SK-N-MC (cell line): ENCODE data around the gene MINDY4.

Experiments used
- DNase-seq: peaks from one replicate; pipeline ENCODE4 v3.0.0-alpha.2; 2011; ENCODE audit warnings: low read depth, low spot score
- H3K27ac ChIP-seq: fragments of 200-600 bp; sonication (generic); 2 replicates; pipeline ENCODE4 v1.5.1; 2016; ENCODE audit warnings: mixed run types
- H3K36me3 ChIP-seq: fragments of 200-600 bp; sonication (generic); 2 replicates; pipeline ENCODE4 v1.6.1; 2017; ENCODE audit warnings: antibody characterized with exemption, low read length, mixed read lengths; ENCODE audit not compliant: insufficient read depth
- H3K4me3 ChIP-seq: fragments of 200-600 bp; sonication (generic); 2 replicates; pipeline ENCODE4 v1.5.1; 2016
- H3K9ac ChIP-seq: fragments of 200-600 bp; sonication (generic); 2 replicates; pipeline ENCODE4 v1.8.0; 2017; ENCODE audit warnings: mixed run types, mixed read lengths; ENCODE audit not compliant: insufficient read length
- H3K9me3 ChIP-seq: fragments of 200-600 bp; sonication (generic); 2 replicates; pipeline ENCODE4 v1.6.1; 2017; ENCODE audit warnings: low read depth, mild to moderate bottlenecking, antibody characterized with exemption, low read length, moderate library complexity, mixed read lengths
- EZH2 ChIP-seq: fragments of 200-600 bp; sonication (generic); IDR thresholded peaks from one replicate; pipeline ENCODE4 v1.6.1; 2017; ENCODE audit warnings: antibody characterized with exemption
- FOXP2 ChIP-seq: optimal IDR thresholded peaks from 2 replicates; pipeline ENCODE3; 2011; ENCODE audit warnings: mild to moderate bottlenecking, moderate library complexity; ENCODE audit not compliant: insufficient read depth; ENCODE audit errors: extremely low read length, control extremely low read depth
- POLR2AphosphoS5 ChIP-seq: IDR thresholded peaks from 2 replicates; pipeline ENCODE4 v1.6.1; 2012; ENCODE audit warnings: mild to moderate bottlenecking, low read depth, low read length, borderline replicate concordance

MINDY4 gene

DNA sequence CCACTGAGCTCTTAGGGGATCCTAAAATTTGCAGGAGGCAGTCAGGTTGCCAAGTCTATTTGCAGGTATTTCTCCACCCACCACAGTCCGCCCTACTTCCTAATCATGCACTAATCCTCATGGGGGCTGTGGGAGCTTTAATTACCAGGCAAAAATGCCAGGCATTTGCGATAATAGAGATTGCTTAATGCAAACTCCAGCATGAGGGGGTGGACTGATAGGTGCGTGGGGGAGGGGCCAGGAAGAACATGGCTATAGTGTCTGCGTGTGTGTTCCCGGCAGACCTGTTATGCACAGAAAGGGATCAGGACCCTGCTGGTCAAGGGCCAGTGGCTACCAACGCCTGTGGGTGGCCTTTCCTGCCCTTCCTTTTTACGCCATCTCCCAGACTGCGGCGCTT, 124.8 kb downstream of the MINDY4 start:
- Histone ChIP-seq H3K36me3 (no peaks in the 10 kb centered on the region), H3K9me3 (no peaks in the 10 kb centered on the region), H3K27ac (no peak overlapping the region), H3K4me3 (no peak overlapping the region), H3K9ac (no peak overlapping the region)
- DNase-seq, result no peak
- TF ChIP-seq POLR2AphosphoS5, result no peak
- TF ChIP-seq EZH2, result no peak
- TF ChIP-seq FOXP2, result no peak

DNA sequence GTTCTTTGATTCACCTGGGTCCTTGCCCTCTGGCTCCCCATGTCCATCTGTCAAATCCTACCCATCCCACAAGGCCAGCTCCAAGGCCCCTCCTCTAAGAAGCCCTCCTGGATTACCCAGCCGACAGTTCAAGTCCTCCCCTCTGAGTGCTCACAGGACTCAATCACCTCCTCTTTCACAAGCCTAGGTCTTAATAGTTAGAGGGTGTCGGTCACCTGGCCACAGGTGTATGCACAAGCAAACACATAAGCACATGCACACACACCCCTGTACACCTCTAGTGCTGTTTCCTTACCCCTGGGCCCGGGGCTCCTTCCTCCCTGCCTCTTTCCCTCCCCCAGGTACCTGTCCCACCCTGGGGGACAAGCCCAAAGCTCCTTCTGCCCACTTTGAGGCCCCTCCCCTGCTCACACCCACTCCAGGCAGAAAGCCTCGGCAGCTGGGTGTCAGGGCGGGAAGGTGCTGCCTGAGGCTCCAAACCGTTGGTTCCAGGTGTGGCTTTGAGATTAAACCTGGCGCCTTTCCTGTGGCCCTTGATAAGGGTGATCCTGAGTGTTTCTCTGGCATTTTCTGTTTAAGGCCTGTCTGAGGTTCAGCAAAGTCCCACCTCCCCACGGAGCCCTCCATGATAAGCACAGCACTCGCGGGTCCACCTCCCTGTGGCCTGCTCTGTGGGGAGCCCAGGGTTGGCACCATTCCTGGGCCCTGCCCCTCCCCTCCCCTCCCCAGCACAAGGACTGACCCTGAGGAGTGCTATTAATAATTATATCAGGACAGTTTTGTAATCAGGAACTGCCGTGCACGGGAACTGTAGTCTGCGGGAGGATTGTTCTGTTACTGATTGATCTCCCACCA, 125.8 kb downstream of the MINDY4 start:
- H3K9me3 ChIP-seq, result no peaks in the 10 kb centered on the region
- no peak overlapping the region for H3K27ac ChIP-seq
- H3K36me3 ChIP-seq, result no peaks in the 10 kb centered on the region
- no peak for TF ChIP-seq FOXP2
- TF ChIP-seq POLR2AphosphoS5, result no peak
- no peak for TF ChIP-seq EZH2
- no peak for DNase-seq
- H3K9ac ChIP-seq, result no peak overlapping the region
- no peak overlapping the region for H3K4me3 ChIP-seq

DNA sequence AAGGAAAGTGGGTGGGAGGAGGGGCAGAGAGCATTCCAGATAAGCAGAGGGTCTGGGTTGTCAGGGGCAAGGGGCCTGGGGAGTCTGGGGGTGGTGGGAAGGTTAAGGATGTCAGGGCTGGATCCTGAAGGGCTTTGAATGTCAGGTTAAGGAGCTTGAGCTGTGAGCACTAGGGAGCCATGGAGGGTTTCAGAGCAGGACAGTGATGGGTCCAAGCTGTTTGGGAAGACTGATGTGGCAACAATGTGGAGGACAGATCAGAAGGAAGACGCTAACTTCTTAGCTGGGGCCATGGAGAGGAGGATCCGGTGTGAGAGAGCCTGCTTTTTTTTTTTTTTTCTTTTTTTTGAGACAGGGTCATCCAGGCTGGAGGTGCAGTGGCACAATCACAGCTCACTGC, 126.6 kb downstream of the MINDY4 start:
- DNase-seq, result no peak
- no peak for TF ChIP-seq FOXP2
- no peak for TF ChIP-seq POLR2AphosphoS5
- no peak for TF ChIP-seq EZH2
- H3K4me3 ChIP-seq, result no peak overlapping the region
- H3K36me3 ChIP-seq, result no peaks in the 10 kb centered on the region
- no peak overlapping the region for H3K9ac ChIP-seq
- no peak overlapping the region for H3K27ac ChIP-seq
- no peaks in the 10 kb centered on the region for H3K9me3 ChIP-seq

DNA sequence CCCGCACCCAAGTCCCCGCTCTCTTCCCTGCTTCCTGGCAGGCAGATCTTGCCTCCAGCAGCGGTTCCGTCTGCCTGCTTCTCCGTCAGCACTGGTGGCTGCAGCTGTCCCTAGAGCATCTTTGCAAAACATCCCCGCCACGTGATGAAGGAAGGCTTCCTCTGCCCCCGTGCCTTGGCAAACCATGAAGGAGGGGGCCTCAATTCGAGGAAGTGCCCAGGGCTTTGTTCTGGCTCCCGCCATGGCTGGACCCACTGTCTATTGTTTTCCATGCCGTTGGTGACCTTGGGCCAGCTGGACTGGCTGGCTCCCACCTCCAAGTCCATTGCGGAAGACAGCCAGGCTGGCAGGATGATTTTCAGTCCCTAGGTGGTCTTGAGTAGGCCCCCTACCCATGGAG, 127.2 kb downstream of the MINDY4 start:
- no peak overlapping the region for H3K27ac ChIP-seq
- TF ChIP-seq POLR2AphosphoS5 (no peak), FOXP2 (no peak)
- no peaks in the 10 kb centered on the region for H3K9me3 ChIP-seq
- H3K4me3 ChIP-seq, result no peak overlapping the region
- DNase-seq, result no peak
- H3K36me3 ChIP-seq, result no peaks in the 10 kb centered on the region
- no peak overlapping the region for H3K9ac ChIP-seq

DNA sequence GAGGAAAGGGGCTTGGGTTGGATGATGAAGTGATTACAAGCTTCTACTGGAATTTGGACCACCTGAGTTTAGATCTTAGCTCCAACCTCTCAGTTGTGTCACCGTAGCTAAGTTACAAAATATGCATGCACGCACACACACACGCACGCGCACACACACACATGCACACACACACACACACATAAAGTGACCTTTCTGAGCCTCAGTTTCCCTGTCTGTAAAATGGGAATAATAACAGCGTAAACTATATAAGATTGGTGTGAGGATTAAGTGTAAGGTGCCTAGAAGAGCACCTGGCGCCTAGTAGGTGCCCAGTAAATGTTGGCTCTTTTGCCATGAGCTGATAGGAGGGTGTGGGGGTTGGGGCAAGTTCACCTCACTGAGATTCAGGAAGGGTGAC, 127.8 kb downstream of the MINDY4 start:
- H3K27ac ChIP-seq, result no peak overlapping the region
- no peaks in the 10 kb centered on the region for H3K36me3 ChIP-seq
- H3K9me3 ChIP-seq, result no peaks in the 10 kb centered on the region
- H3K4me3 ChIP-seq, result no peak overlapping the region
- no peak overlapping the region for H3K9ac ChIP-seq
- DNase-seq, result no peak
- no peak for TF ChIP-seq POLR2AphosphoS5
- TF ChIP-seq FOXP2, result no peak
- no peak for TF ChIP-seq EZH2

DNA sequence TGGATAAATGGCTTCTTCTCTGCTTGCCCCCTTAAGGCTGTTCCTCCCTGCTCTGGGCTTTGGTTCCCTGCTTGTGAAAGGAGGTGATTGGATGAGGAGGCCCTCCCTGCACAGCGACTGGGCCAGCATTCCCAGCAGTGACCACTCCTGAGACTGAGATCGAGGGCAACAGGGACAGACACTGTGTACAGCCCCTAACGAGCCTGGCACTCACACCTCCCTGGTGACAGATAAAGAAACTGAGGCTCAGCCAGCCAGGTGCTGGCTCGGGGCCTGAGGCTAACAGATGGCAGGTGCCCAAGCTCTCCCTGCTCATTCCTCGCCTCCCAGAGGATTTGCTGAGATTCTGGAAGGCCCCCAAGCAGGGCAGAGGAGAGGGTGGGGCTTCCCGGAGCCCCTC, 128.4 kb downstream of the MINDY4 start:
- Histone ChIP-seq H3K9ac (no peak overlapping the region), H3K27ac (no peak overlapping the region), H3K4me3 (no peak overlapping the region), H3K9me3 (no peaks in the 10 kb centered on the region), H3K36me3 (no peaks in the 10 kb centered on the region)
- DNase-seq, result no peak
- TF ChIP-seq EZH2 (no peak), FOXP2 (no peak), POLR2AphosphoS5 (no peak)

DNA sequence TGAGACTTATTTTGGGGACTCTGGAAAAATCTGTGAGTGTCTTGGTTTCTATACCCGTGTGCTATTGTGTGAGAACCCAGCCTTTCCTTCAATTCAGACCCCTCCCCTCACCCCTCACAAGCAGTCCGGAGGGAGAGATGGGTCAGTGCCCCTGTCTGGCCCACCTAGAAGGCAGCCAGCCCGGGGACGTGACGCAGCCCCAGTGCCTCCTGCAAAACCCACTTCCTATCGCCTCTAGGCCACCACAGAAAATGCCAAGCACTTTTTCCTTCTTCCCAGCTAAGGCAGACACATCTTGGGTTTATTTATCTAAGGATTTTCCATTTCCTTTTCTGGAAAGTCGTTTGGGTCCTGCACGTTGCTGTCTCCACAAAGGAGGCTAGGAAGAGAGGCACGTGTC, 128.8 kb downstream of the MINDY4 start:
- no peak for TF ChIP-seq FOXP2
- no peak for TF ChIP-seq EZH2
- TF ChIP-seq POLR2AphosphoS5, result no peak
- Histone ChIP-seq H3K27ac (no peak overlapping the region), H3K9ac (no peak overlapping the region), H3K9me3 (no peaks in the 10 kb centered on the region), H3K4me3 (no peak overlapping the region), H3K36me3 (no peaks in the 10 kb centered on the region)
- DNase-seq, result no peak

DNA sequence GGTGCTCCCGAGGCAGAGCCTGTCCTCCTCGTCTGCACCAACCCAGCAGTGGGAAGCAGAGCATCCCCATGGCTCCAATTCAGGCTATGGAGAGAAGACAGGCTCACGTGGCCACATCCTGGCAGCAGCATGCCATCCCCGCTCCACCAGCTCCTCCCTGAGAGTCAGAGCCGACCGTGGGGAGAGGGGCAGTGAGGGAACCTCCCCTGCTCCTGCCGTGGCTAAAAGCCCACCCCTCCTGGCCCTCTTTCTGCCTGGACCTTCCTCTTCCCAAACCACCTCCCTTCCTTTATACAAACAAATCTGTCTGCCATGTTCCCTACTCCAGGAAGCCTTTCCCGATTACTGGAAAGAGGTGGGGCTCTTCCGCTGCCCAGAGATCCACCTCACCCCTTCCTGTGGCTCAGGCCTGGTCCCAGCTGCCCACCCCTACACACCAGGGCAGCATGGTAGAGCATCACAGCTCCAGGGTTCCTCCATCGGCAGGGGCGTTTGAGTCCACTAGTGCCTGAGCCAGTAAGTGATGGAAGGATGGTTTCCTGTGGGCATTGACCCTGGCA, 129.7 kb downstream of the MINDY4 start:
- Histone ChIP-seq H3K4me3 (no peak overlapping the region), H3K9me3 (no peaks in the 10 kb centered on the region), H3K36me3 (no peaks in the 10 kb centered on the region), H3K27ac (no peak overlapping the region), H3K9ac (no peak overlapping the region)
- TF ChIP-seq POLR2AphosphoS5 (no peak), FOXP2 (no peak), EZH2 (no peak)
- no peak for DNase-seq

DNA sequence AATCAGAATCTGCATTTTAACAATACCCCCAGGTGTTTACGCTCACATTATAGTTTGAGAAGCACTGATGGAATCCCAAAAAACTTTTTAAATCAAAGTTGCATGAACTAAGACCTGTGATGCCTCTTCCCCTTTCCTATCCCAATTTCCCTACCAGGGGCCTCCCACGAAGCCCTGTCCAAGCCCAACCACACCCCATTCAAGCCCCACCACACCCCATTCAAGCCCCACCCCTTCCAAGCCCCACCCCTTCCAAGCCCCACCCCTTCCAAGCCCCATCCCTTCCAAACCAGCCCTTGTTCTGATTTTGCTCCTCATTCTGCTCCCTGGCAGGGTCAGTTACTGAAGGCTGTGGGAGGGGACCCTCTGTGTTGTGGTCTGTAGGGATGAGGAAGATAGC, 130.6 kb downstream of the MINDY4 start:
- no peak for DNase-seq
- Histone ChIP-seq H3K4me3 (no peak overlapping the region), H3K36me3 (no peaks in the 10 kb centered on the region), H3K9ac (no peak overlapping the region), H3K27ac (no peak overlapping the region), H3K9me3 (no peaks in the 10 kb centered on the region)
- TF ChIP-seq FOXP2 (no peak), EZH2 (no peak), POLR2AphosphoS5 (no peak)
